ENCODE results near the gene AGT.

Gene AGT

DNA sequence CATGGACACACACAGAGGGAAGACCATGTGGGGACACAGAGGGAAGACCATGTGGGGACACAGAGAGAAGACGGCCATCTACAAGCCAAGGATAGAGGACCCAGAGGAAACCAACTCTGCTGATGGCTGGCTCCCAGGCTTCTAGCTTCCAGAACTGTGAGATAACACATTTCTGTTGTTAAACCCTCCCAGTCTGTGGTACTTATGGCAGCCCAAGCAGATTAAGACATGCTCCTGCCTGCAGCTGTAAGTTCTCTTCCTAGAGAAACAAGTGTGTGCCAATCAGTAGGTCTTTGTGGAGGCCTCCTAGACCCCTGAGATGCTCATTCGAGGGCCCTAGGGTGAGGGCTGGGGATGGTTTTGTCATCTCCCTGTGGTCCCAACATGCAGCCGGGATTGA, 2.7 kb downstream of the AGT start:
- DNase-seq (ENCODE audit: low read depth): no peak
- H3K4me3 ChIP-seq (ENCODE audit: low read length): no peak overlapping the region
- TF ChIP-seq, protein P1, sequence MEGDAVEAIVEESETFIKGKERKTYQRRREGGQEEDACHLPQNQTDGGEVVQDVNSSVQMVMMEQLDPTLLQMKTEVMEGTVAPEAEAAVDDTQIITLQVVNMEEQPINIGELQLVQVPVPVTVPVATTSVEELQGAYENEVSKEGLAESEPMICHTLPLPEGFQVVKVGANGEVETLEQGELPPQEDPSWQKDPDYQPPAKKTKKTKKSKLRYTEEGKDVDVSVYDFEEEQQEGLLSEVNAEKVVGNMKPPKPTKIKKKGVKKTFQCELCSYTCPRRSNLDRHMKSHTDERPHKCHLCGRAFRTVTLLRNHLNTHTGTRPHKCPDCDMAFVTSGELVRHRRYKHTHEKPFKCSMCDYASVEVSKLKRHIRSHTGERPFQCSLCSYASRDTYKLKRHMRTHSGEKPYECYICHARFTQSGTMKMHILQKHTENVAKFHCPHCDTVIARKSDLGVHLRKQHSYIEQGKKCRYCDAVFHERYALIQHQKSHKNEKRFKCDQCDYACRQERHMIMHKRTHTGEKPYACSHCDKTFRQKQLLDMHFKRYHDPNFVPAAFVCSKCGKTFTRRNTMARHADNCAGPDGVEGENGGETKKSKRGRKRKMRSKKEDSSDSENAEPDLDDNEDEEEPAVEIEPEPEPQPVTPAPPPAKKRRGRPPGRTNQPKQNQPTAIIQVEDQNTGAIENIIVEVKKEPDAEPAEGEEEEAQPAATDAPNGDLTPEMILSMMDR (conservative IDR thresholded peaks at IDR 0.05; ENCODE audit: low read depth, low read length): no peak

DNA sequence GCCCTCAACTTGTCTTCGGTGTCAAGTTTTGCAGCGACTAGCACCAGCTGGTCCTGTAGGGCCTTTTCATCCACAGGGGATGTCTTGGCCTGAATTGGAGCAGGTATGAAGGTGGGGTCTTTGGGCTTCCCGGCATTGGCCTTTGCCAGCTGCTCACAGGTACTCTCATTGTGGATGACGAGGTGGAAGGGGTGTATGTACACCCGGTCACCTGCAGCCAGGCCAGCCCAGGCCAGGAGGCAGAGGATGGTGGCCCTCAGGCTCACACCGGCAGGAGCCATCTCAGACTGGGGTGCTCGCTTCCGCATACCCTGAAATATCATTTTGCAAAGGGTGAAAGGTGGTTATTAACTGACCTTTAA, 3.4 kb downstream of the AGT start:
- DNase-seq (ENCODE audit: low read depth): no peak
- TF ChIP-seq, protein P1 (conservative IDR thresholded peaks at IDR 0.05; ENCODE audit: low read depth, low read length): no peak
- no peak overlapping the region for H3K4me3 ChIP-seq (ENCODE audit: low read length)

DNA sequence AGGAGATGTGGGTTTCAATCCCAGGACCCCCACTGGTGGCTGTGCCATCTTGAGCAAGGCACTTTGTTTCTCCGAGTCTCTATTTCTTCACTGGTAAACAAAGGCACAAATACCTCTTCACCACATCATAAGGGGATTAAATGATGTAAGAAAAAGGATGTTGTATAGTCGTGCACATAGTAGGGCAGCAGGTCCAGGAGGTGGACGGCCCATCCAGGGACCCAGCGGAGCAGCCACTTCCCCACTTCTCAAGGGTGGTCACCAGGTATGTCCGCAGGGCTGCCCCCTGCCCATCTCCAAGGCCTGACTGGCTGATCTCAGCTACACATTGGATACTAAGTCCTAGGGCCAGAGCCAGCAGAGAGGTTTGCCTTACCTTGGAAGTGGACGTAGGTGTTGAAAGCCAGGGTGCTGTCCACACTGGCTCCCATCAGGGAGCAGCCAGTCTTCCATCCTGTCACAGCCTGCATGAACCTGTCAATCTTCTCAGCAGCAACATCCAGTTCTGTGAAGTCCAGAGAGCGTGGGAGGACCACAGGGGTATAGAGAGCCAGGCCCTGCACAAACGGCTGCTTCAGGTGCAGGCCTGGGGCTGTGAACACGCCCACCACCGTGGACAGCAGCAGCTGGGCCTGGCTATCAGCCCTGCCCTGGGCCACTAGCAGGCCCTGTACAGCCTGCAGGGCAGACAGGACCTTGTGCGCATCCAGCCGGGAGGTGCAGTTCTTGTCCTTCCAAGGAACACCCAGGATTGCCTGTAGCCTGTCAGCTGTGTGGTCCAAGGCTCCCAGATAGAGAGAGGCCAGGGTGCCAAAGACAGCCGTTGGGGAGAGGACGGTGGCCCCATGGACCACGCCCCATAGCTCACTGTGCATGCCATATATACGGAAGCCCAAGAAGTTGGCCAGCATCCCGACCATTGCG, 4.0 kb downstream of the AGT start:
- no peak for DNase-seq (ENCODE audit: low read depth)
- TF ChIP-seq, protein P1 (conservative IDR thresholded peaks at IDR 0.05; ENCODE audit: low read depth, low read length): no peak
- no peak overlapping the region for H3K4me3 ChIP-seq (ENCODE audit: low read length)

DNA sequence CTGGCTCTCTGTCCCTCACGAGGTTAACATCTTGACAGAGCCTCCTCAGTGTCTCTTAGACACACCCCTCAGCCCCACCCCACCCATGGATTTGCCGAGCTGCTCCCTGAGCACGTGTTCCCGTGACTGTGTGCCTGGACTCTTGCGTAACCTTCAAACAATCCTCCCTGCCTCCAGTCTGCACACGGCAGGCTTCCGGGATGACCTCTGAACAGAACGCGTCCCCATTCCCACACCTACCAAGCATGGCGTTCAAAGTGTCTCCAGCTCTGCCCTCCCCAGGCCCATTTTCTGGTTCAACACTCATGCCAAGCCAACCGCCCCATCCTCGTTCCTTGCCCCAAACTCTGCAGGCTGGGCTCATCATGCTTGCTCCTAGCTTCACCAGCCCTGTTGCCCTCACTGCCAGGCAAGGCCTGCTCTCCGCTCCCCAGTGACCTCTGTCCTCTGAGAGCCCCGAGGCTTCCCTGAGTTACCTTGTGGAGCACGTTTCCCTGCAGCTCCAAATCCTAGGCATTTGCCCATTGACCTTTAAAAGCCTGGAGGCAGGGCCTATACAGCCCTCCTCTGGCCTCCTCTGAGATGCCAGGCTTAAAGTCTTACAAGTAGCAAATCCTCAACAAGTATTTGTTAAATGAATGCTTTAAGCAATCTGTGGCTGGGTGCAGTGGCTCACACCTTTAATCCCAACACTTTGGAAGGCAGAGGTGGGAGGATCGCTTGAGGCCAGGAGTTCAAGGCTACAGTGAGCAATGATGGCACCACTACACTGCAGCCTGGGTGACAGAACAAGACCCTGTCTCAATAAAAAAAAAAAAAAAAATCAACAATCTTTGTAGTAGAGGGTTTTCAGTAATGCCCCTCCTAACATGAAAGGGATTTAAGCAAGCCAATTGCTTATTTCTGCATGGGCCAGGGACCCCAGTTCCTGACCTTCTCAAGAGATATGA, 5.0 kb downstream of the AGT start:
- TF ChIP-seq, protein P1 (conservative IDR thresholded peaks at IDR 0.05; ENCODE audit: low read depth, low read length): no peak
- DNase-seq (ENCODE audit: low read depth): no peak
- H3K4me3 ChIP-seq (ENCODE audit: low read length): no peak overlapping the region

DNA sequence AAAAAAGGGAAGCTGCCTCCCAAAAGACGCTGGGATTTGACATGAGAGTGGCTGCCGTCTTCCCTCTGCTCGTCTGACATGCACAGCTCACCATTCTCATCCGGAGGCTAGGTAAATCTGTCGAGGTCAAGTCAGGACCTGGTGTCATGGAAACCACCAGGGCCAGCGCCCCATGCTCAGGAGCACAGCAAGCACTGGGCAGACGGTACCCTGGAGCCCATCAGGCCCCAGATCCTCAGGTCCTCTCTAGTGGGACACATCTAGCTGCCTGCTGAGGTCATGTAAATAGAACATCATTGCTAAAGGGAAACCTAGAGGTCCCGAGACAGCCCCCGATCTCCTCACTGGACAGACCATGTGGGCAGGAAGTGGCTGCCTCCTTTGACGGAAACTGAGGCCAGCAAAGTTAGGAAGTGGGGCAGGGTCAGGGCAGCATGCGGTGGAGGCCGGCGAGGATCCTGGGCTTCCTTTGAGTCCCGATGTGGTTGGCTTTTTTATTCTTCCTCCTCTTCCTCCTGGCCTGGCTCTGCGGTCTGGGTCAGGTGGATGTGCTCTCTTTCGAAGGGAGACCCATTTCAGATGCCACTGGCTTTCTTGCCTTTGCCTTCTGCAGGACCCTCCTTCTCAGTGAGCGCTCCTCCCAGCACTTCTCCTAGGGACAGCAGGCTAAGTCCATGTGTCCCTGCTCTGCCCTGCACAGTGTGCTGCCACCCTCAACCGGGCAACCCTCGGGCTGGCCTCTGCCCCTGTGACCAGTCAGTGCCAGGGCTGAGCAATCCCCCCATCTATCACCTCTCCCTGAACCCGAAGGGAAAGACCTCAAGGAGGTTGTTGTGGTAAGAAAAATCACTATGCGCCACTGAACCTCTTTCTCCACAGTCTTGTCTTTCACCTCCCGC, 5.9 kb downstream of the AGT start:
- no peak for DNase-seq (ENCODE audit: low read depth)
- H3K4me3 ChIP-seq (ENCODE audit: low read length): no peak overlapping the region
- TF ChIP-seq, protein P1 (conservative IDR thresholded peaks at IDR 0.05; ENCODE audit: low read depth, low read length): no peak

DNA sequence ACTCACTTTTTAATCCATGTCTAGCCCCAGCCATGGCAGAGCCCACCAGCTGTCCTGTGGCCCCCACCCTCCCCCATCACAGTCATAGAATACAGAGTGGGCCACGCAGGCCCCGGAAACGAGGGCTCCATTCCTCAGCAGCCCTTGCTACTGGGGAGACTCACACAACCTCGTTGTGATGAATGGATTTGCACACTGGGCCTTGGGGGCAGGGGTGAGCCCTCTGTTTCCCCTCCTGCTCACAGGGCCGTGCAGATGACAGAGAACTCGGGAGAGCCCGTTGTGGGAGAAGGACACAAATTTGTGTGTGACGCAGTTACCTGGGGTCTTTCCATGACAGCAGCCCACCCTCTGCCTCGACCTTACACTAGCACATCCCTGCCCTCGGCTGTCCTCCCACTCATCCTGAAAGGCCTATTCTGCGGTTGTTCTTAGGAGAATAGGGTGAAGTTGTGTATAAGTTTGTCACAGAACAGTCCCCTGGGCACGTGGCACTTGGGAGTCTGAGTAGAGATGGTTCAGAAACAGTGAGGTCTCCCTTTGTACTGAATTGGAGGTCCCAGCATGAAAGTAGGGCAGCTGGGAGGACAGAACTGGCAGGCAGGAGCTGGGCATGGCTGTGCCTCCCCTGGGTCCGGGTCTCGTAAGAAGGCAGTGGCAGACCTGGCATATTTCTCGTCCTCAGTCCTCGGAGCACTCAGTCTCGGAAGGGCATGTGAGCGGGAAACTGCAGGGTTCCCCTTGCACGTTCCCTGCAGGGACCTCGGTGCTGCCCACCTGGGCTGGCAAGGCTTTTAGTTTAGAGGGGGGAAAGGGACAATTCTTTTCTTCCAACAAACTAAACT, 6.8 kb downstream of the AGT start:
- no peak overlapping the region for H3K4me3 ChIP-seq (ENCODE audit: low read length)
- no peak for DNase-seq (ENCODE audit: low read depth)

More for the DNA sequence above, 6.8 kb downstream of the AGT start:
- TF ChIP-seq, protein P1 (conservative IDR thresholded peaks at IDR 0.05; ENCODE audit: low read depth, low read length): no peak

Data from retinal pigment epithelial cell (primary cell).